Measurements from ENCODE around the gene MAST2.
"Not testable (repeated sequence)": the region's sequence is repeated elsewhere in the genome, so short reads cannot be mapped to it uniquely, and the experiment has no call there.

The MAST2 gene

GRCh38 chr1:45952072-45952471 is 148.7 kb downstream of the MAST2 start:
- TF ChIP-seq ZFX (IDR thresholded peaks at IDR 0.05), result no peak
- TF ChIP-seq CTCF (conservative IDR thresholded peaks at IDR 0.05), result no peak

GRCh38 chr1:45953934-45954847 is 150.8 kb downstream of the MAST2 start:
- H3K27ac ChIP-seq, result peak overlapping the region; percentile 66; the same call in 1 of the 2 replicates
- no peak for TF ChIP-seq CTCF (conservative IDR thresholded peaks at IDR 0.05)
- TF ChIP-seq ZFX (IDR thresholded peaks at IDR 0.05), result no peak

More at GRCh38 chr1:45952072-45952471, 148.7 kb downstream of the MAST2 start:
- no peak overlapping the region for H3K27ac ChIP-seq

GRCh38 chr1:45957684-45958083 is 154.3 kb downstream of the MAST2 start:
- no peak overlapping the region for H3K27ac ChIP-seq
- TF ChIP-seq ZFX (IDR thresholded peaks at IDR 0.05) (no peak), CTCF (conservative IDR thresholded peaks at IDR 0.05) (no peak)

GRCh38 chr1:45958317-45958716 is 154.9 kb downstream of the MAST2 start:
- TF ChIP-seq CTCF (conservative IDR thresholded peaks at IDR 0.05) (no peak), ZFX (IDR thresholded peaks at IDR 0.05) (no peak)
- no peak overlapping the region for H3K27ac ChIP-seq

- TF ChIP-seq CTCF (conservative IDR thresholded peaks at IDR 0.05) (no peak), ZFX (IDR thresholded peaks at IDR 0.05) (no peak)
- no peak overlapping the region for H3K27ac ChIP-seq
Measured at GRCh38 chr1:45960930-45961715, 157.7 kb downstream of the MAST2 start.

GRCh38 chr1:45961936-45962335 is 158.5 kb downstream of the MAST2 start:
- H3K27ac ChIP-seq, result not testable (repeated sequence)

GRCh38 chr1:45968941-45969666 is 165.7 kb downstream of the MAST2 start:
- no peak overlapping the region for H3K27ac ChIP-seq
- TF ChIP-seq ZFX (IDR thresholded peaks at IDR 0.05), result no peak
- no peak for TF ChIP-seq CTCF (conservative IDR thresholded peaks at IDR 0.05)

Data from C4-2B (cell line).